SH-SY5Y (cell line): ENCODE results near the gene KRT71.

Experiments used
- GATA2 ChIP-seq: IDR thresholded peaks from 2 replicates; pipeline ENCODE4 v1.6.1; 2011; ENCODE audit warnings: mild to moderate bottlenecking, low read depth, low read length
- GATA3 ChIP-seq: IDR thresholded peaks from 2 replicates; pipeline ENCODE4 v1.6.1; 2011; ENCODE audit warnings: low read depth, mild to moderate bottlenecking, low read length, moderate library complexity

DNA sequence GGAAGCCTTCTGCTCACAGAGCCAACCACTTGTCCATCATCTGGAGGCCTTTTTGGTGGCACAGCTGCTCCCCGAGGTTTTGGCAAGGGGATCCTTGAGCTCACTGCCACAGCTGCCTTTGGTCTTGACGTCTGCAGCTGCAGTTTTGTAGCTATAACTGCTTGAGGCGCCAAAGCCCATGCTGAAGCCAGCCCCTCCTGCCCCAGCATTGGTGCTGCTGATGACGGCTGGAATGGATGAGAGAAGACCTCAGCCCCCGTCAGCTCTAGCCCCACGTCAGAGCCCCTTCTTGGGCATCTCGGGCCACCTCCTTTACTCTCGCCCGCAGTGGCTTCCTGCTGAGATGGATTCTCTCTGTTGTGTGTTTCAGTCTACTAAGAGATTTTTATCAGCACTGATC, 33.0 kb upstream of the KRT71 start:
- TF ChIP-seq GATA3: no peak
- no peak for TF ChIP-seq GATA2
